MCF 10A (cell line): ENCODE data around the gene SSBP3. TPM values are rescaled to one million over a fixed set of nuclear protein-coding genes. Genes with fewer than 3 reads are reported as not detected.
"Not testable (repeated sequence)": the region's sequence is repeated elsewhere in the genome, so short reads cannot be mapped to it uniquely, and the experiment has no call there.

ENCODE experiments used
- Bru-seq: library from RNA; stranded (reverse); fragments of 400-500 nt; gene quantifications from one replicate; lab custom pipeline; 2021; lab: Mats Ljungman, UMichigan
- BruChase-seq, 2 experiments: library from RNA; stranded (reverse); fragments of 400-500 nt; gene quantifications; one replicate each; lab custom pipeline; 2021; lab: Mats Ljungman, UMichigan
- BruUV-seq: library from RNA; stranded (reverse); fragments of 400-500 nt; replicated peaks from 2 replicates; lab custom pipeline; 2021; lab: Mats Ljungman, UMichigan
- CTCF ChIA-PET: fragments of 300-600 bp; sonication (Branson Sonifier 250); formaldehyde crosslinking; extraction: SDS; loops from one replicate; lab custom pipeline; 2021; ENCODE audit warnings: antibody characterized with exemption, inconsistent platforms; lab: Yijun Ruan, JAX
- POLR2A ChIA-PET: fragments of 300-600, 350-650 bp; sonication (Branson Sonifier 250); formaldehyde crosslinking; extraction: SDS; loops from one replicate; lab custom pipeline; 2020; ENCODE audit warnings: antibody characterized with exemption, inconsistent platforms; lab: Yijun Ruan, JAX
- DNase-seq: peaks from one replicate; pipeline ENCODE4 v3.0.0-alpha.2; 2018; ENCODE audit not compliant: unreplicated experiment
- H3K27ac Mint-ChIP-seq: one replicate; pipeline ENCODE4 v1.8.0; 2022; ENCODE audit warnings: mild to moderate bottlenecking, low read depth, mixed read lengths; ENCODE audit not compliant: unreplicated experiment
- H3K27me3 Mint-ChIP-seq: one replicate; pipeline ENCODE4 v1.8.0; 2022; ENCODE audit warnings: mixed read lengths; ENCODE audit not compliant: insufficient read depth, unreplicated experiment
- H3K36me3 Mint-ChIP-seq: one replicate; pipeline ENCODE4 v1.8.0; 2022; ENCODE audit warnings: mild to moderate bottlenecking, moderate library complexity, mixed read lengths; ENCODE audit not compliant: insufficient read depth, unreplicated experiment
- H3K4me1 Mint-ChIP-seq: one replicate; pipeline ENCODE4 v1.8.0; 2022; ENCODE audit warnings: mixed read lengths; ENCODE audit not compliant: insufficient read depth, unreplicated experiment
- H3K4me3 Mint-ChIP-seq: one replicate; pipeline ENCODE4 v1.8.0; 2022; ENCODE audit warnings: mild to moderate bottlenecking, moderate library complexity, mixed read lengths; ENCODE audit not compliant: unreplicated experiment
- H3K9me3 Mint-ChIP-seq: one replicate; pipeline ENCODE4 v1.8.0; 2022; ENCODE audit warnings: mixed read lengths; ENCODE audit not compliant: unreplicated experiment
- intact Hi-C: fragments of 100-400 bp; cut with micrococcal nuclease; formaldehyde crosslinking; loops from 2 replicates; pipeline ENCODE4 v1.14.1; 2022
- long read RNA-seq: library from polyadenylated mRNA; stranded (forward); transcript quantifications from one replicate; pipeline ENCODE4 v2.0.0, GENCODE V29; 2022
- total RNA-seq: library from RNA; stranded (reverse); gene quantifications from 2 replicates; pipeline ENCODE4 v1.2.3, GENCODE V29; 2022
- TF ChIP-seq, protein P1 (sequence below): fragments of 200-600 bp; IDR thresholded peaks from one replicate; pipeline ENCODE4 v1.8.0; 2022; ENCODE audit warnings: antibody characterized with exemption, mild to moderate bottlenecking; ENCODE audit not compliant: unreplicated experiment

SSBP3 gene
- total RNA-seq (6.5 and 8.6 TPM in 2 replicates), Bru-seq, nascent RNA (percentile 33 among the genes with signal in this experiment), BruChase-seq, experiment 1, labeled RNA remaining after a 6-hour chase (percentile 33 among the genes with signal in this experiment), BruChase-seq, experiment 2, labeled RNA remaining after a 2-hour chase (percentile 34 among the genes with signal in this experiment)
- long read RNA-seq, partial matches to known transcripts, result 0 of 1 reads
- long read RNA-seq, other reads (novel, unspliced or antisense), result 1 of 1 reads

DNA sequence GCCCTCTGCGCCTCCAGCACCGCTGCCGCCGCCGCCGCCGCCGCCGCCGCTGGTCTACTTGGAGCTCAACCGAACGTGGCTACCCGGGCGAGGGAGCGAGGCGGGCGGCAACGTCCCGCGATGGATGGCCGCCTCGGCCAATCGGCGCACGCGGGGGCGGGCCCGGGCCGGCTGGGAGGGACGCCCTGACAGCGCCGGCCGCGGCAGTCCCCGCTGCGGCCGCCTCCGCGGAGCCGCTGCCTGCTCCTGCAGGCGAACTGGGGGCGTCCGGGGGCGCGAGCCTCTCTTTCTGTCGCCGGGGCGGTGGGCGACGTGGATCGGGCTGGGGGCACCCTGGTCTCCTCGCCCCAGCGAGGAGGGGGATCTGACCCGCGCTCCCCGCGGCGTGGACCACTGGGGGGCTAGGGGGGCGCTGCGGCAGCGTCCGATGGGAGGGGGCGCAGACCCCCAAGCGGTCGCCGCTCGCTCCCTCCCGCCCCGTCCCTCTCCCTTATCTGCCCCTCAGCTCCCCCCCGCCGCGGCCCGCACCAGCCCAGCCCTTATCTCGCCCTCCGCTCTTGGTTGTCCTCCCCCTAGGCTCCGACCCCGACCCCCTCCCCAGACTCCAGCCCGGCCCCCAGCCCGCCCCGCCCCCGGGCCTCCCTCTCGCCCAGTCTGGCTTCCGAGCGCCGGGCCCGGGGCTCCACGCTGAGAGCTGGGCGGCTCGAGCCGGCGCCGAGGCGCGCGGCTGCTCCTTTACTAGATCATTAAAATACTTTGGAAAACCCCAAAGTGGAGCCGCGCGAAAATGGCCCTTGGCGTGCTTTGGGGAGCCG lies at the start of gene SSBP3:
Gene SSBP3 (minus strand): TSS at position 56 of the 815 bp plus-strand sequence.
- H3K4me1 Mint-ChIP-seq, result peaks cover 28% of the 10 kb centered on the region
- no peaks in the 10 kb centered on the region for H3K27me3 Mint-ChIP-seq
- DNase-seq, result peak; percentile 91
- BruUV-seq, result no TSS peak
- no peaks in the 10 kb centered on the region for H3K9me3 Mint-ChIP-seq
- H3K4me3 Mint-ChIP-seq, result peak within 1 kb of the TSS; percentile 83
- TF ChIP-seq, protein P1, sequence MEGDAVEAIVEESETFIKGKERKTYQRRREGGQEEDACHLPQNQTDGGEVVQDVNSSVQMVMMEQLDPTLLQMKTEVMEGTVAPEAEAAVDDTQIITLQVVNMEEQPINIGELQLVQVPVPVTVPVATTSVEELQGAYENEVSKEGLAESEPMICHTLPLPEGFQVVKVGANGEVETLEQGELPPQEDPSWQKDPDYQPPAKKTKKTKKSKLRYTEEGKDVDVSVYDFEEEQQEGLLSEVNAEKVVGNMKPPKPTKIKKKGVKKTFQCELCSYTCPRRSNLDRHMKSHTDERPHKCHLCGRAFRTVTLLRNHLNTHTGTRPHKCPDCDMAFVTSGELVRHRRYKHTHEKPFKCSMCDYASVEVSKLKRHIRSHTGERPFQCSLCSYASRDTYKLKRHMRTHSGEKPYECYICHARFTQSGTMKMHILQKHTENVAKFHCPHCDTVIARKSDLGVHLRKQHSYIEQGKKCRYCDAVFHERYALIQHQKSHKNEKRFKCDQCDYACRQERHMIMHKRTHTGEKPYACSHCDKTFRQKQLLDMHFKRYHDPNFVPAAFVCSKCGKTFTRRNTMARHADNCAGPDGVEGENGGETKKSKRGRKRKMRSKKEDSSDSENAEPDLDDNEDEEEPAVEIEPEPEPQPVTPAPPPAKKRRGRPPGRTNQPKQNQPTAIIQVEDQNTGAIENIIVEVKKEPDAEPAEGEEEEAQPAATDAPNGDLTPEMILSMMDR, result no peak
- H3K27ac Mint-ChIP-seq, result peak within 1 kb of the TSS; percentile 96
- ChIA-PET CTCF (interaction anchor here (0.6 to 2.0 kb wide), 10 partner anchors 10 to 345 kb away, joined by 3 to 12 read pairs (median 4); partner anchors contain the start of genes CYB5RL and MRPL37), POLR2A (interaction anchor here (0.6 to 2.5 kb wide), 21 partner anchors 10 to 807 kb away, joined by 3 to 123 read pairs (median 4); partner anchors contain the start of genes ACOT11, CYB5RL, MRPL37 and TCEANC2)
- intact Hi-C loops, result loop anchor here (1.0 to 5.0 kb wide), 3 partner anchors 82 to 334 kb away; no protein-coding TSS in a partner anchor
- H3K36me3 Mint-ChIP-seq, result peaks cover 2% of the 10 kb centered on the region

DNA sequence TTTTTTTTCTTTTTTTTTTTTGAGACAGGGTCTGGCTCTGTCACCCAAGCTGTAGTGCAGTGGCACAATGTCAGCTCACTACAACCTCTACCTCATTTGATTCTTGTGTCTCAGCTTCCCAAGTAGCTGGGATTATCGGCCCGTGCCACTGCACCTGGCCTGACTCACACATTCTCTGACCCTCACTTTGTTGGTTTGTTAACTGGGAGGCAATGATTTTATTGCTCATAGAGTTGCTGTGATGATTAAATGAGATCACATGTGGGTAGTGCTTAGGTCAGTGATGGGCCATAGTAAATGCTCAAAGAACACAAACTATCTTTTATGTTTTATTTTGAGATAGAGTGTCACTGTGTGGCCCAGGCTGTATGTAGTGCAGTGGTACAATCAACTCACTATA lies 47.3 kb upstream of the SSBP3 start:
- H3K27me3 Mint-ChIP-seq, result no peaks in the 10 kb centered on the region
- TF ChIP-seq, protein P1, result no peak
- intact Hi-C loops, result no loop called here
- BruUV-seq, result no TSS peak
- H3K4me1 Mint-ChIP-seq, result no peaks in the 10 kb centered on the region
- H3K27ac Mint-ChIP-seq, result no peak overlapping the region
- H3K4me3 Mint-ChIP-seq, result no peak overlapping the region
- ChIA-PET CTCF (no interaction called here), POLR2A (no interaction called here)
- H3K36me3 Mint-ChIP-seq, result no peaks in the 10 kb centered on the region
- H3K9me3 Mint-ChIP-seq, result peaks cover 5% of the 10 kb centered on the region
- no peak for DNase-seq

DNA sequence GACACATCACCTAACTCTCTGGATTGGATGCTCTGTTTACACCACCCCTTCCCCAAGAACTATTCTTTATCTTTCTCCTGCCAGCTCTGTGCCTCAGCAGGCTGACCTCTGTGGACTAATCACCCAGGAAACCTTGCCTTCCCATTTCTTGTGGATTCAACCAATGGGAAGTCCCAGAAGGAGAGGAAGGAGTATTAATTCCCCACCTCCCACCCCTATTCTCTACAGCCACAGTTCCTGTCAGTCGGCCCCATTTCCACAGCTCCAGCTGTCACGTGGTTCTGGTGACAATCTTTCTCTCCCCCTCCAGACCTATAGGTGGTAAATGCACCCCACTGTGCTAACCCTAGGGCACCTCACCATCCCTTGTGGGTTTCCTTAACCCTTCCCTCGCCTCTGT lies 46.8 kb upstream of the SSBP3 start:
- CTCF ChIA-PET, result interaction anchor here (0.7 kb wide), 1 partner anchor 33 kb away, joined by 3 read pairs; no protein-coding TSS in a partner anchor
- no peak overlapping the region for H3K27ac Mint-ChIP-seq
- intact Hi-C loops, result no loop called here
- BruUV-seq, result no TSS peak
- H3K4me1 Mint-ChIP-seq, result no peaks in the 10 kb centered on the region
- H3K4me3 Mint-ChIP-seq, result no peak overlapping the region
- no peaks in the 10 kb centered on the region for H3K36me3 Mint-ChIP-seq
- H3K9me3 Mint-ChIP-seq, result peaks cover 5% of the 10 kb centered on the region
- H3K27me3 Mint-ChIP-seq, result peaks cover 4% of the 10 kb centered on the region
- TF ChIP-seq, protein P1, result no peak
- DNase-seq, result no peak
- POLR2A ChIA-PET, result no interaction called here

DNA sequence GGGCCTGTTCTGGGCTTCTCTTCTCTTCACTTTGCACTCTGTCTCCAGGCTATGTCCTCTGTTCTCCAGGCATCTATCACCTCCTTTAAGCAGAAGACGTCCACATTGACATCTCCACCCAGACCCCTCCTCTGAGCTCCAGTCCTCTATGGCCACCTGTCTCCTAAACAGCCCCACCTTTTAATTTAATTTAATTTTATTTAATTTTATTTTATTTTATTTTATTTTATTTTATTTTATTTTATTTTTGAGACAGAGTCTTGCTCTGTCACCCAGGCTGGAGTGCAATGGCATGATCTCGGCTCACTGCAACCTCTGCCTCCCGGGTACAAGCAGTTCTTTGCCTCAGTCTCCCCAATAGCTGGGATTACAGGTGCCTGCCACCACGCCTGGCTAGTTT lies 43.2 kb upstream of the SSBP3 start:
- H3K4me3 Mint-ChIP-seq, BruUV-seq, intact Hi-C loops, H3K4me1 Mint-ChIP-seq, H3K36me3 Mint-ChIP-seq, H3K27ac Mint-ChIP-seq, DNase-seq, H3K9me3 Mint-ChIP-seq: not testable (repeated sequence)
- H3K27me3 Mint-ChIP-seq, result peaks cover 25% of the 10 kb centered on the region
- CTCF ChIA-PET, result interaction anchor here (0.6 kb wide), 1 partner anchor 352 kb away, joined by 3 read pairs; no protein-coding TSS in a partner anchor
- POLR2A ChIA-PET, result interaction anchor here (0.7 kb wide), 1 partner anchor 35 kb away, joined by 4 read pairs; no protein-coding TSS in a partner anchor

DNA sequence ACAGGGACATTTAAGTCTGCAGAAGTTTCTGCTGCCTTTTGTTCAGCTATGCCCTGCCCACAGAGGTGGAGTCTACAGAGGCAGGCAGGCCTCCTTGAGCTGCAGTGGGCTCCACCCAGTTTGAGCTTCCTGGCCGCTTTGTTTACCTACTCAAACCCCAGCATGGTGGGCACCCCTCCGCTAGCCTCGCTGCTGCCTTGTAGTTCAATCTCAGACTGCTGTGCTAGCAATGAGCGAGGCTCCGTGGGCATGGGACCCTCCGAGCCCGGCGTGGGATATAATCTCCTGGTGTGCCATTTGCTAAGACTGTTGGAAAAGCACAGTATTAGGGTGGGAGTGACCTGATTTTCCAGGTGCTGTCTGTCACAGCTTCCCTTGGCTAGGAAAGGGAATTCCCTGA lies 42.6 kb upstream of the SSBP3 start:
- POLR2A ChIA-PET, H3K4me1 Mint-ChIP-seq, CTCF ChIA-PET, BruUV-seq, H3K27ac Mint-ChIP-seq, H3K4me3 Mint-ChIP-seq, intact Hi-C loops, DNase-seq, H3K36me3 Mint-ChIP-seq, H3K9me3 Mint-ChIP-seq: not testable (repeated sequence)
- peaks cover 25% of the 10 kb centered on the region for H3K27me3 Mint-ChIP-seq

DNA sequence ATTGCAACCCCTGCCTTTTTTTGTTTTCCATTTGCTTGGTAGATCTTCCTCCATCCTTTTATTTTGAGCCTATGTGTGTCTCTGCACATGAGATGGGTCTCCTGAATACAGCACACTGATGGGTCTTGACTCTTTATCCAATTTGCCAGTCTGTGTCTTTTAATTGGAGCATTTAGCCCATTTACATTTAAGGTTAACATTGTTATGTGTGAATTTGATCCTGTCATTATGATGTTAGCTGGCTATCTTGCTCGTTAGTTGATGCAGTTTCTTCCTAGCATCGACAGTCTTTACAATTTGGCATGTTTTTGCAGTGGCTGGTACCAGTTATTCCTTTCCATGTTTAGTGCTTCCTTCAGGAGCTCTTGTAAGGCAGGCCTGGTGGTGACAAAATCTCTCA lies 40.9 kb upstream of the SSBP3 start:
- POLR2A ChIA-PET, H3K4me1 Mint-ChIP-seq: not testable (repeated sequence)
- peaks cover 25% of the 10 kb centered on the region for H3K27me3 Mint-ChIP-seq

More for the DNA sequence above, 40.9 kb upstream of the SSBP3 start:
- H3K27ac Mint-ChIP-seq, intact Hi-C loops, BruUV-seq, DNase-seq, H3K36me3 Mint-ChIP-seq, H3K4me3 Mint-ChIP-seq, H3K9me3 Mint-ChIP-seq: not testable (repeated sequence)
- CTCF ChIA-PET, result interaction anchor here (0.6 kb wide), 1 partner anchor 42 kb away, joined by 3 read pairs; no protein-coding TSS in a partner anchor
